ENCODE results near the gene PTOV1.

GRCh38 chr19:49853852-49854377 lies 3.0 kb downstream of the PTOV1 start:
- no peak for TF ChIP-seq CTCF (IDR thresholded peaks at IDR 0.05)
- no peak for TF ChIP-seq POLR2A (IDR thresholded peaks at IDR 0.05)
